GM10266 (cell line): ENCODE measurements around the gene CDKAL1.

Experiments used
- DNase-seq: peaks from one replicate; pipeline ENCODE4 v3.0.0; 2012; ENCODE audit errors: extremely low spot score
- TF ChIP-seq, protein P1 (sequence below): IDR thresholded peaks from 2 replicates; pipeline ENCODE4 v1.5.1; 2012; ENCODE audit warnings: mild to moderate bottlenecking, low read depth; ENCODE audit not compliant: control insufficient read depth, insufficient read depth; ENCODE audit errors: missing control alignments

The CDKAL1 gene

GRCh38 chr6:21033575-21034026 lies 499.3 kb downstream of the CDKAL1 start:
- TF ChIP-seq, protein P1, sequence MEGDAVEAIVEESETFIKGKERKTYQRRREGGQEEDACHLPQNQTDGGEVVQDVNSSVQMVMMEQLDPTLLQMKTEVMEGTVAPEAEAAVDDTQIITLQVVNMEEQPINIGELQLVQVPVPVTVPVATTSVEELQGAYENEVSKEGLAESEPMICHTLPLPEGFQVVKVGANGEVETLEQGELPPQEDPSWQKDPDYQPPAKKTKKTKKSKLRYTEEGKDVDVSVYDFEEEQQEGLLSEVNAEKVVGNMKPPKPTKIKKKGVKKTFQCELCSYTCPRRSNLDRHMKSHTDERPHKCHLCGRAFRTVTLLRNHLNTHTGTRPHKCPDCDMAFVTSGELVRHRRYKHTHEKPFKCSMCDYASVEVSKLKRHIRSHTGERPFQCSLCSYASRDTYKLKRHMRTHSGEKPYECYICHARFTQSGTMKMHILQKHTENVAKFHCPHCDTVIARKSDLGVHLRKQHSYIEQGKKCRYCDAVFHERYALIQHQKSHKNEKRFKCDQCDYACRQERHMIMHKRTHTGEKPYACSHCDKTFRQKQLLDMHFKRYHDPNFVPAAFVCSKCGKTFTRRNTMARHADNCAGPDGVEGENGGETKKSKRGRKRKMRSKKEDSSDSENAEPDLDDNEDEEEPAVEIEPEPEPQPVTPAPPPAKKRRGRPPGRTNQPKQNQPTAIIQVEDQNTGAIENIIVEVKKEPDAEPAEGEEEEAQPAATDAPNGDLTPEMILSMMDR: no peak
- DNase-seq: no peak

GRCh38 chr6:21034345-21034744 lies 500.1 kb downstream of the CDKAL1 start:
- TF ChIP-seq, protein P1: no peak
- DNase-seq: no peak

GRCh38 chr6:21037453-21037852 lies 503.2 kb downstream of the CDKAL1 start:
- TF ChIP-seq, protein P1: no peak
- DNase-seq: no peak

DNA sequence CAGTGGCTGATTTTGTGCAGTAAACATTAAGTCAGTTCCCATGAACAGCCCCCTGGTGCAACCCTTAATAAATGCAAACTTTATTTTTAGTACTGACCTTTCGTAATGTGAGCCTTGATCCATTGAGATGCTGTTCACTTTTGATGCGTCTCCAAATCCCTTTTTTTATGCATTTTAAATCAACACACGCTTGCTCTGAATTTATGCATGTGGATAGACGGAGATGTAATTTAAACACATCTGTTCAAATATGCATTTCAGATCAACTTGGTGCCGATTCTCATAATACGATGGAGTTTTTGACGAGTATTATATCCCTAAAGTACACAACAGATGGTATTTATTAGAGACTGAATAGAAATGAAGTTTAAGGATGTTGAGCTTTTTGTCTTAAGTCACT lies 505.7 kb downstream of the CDKAL1 start:
- no peak for DNase-seq
- TF ChIP-seq, protein P1: no peak

GRCh38 chr6:21045135-21045700 lies 511.0 kb downstream of the CDKAL1 start:
- TF ChIP-seq, protein P1: no peak
- DNase-seq: no peak

DNA sequence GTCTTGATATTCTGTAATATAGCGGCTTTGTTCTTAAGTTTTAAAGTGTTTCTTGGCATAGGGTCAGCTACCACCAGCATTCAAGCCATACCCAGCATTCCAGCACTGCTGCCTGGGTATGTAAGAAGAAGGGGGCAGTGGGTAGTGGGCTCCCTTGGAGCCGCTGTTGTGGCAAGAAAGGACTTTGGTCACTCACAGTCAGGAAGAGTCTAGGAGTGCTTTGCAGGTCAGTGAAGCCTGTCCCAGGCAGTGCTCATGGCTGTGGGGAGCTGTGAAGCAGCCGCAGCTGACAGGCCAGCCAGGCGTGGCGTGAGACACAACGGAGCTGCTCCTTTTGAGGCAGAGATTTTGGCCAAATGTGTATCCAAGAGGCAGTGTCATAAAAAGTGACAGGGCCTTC lies 512.0 kb downstream of the CDKAL1 start:
- no peak for DNase-seq
- TF ChIP-seq, protein P1: no peak

GRCh38 chr6:21048047-21048446 lies 513.8 kb downstream of the CDKAL1 start:
- TF ChIP-seq, protein P1: no peak
- no peak for DNase-seq
